8988T (cell line): ENCODE data around the gene POM121C.
"Not testable (repeated sequence)": the region's sequence is repeated elsewhere in the genome, so short reads cannot be mapped to it uniquely, and the experiment has no call there.

Source experiments
- DNase-seq: peaks from one replicate; pipeline ENCODE4 v3.0.0; 2011

The POM121C gene

DNA sequence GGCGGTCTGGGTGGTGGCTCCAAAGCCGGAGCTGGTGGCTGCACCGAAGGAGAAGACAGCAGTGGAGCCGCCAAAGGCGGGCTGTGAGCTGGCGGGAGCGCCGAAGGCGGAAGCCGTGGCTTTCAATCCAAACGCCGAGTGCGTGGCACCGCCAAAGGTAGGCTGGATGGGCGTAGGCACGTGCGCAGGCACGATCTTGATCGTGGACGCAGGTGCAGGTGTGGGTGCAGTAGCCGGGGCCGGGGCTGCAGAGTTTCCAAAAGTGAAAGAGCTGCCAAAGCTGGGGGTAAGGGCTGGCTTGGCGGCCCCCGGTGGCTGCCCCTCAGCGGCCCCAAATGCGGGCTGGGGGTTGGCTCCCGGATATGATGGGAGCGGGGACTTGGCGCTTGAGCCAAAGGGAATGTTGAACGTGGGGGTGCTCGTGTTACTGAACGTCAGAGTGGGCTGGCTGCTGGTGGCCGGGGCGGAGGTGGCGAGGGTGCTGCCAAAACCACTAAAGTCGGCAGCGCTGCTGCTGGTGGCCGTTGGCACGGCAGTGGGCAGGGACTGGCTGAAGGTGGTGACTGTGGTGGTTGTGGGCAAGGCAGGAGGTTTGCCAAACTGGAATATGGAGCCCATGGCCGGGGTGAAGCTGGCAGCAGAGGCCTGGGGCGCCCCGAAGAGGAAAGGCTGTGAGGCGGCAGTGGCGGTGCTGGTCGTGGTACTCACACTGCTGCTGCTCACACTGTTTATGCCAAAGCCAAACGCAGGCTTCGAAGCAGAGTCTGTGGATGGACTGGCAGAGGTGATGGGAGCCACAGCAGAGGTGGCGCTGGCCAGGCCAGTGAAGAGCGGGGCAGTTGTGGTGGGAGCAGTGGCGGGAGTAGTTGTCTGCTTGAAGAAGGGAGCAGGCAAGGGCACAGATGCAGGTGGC, 64.0 kb downstream of the POM121C start:
- DNase-seq, result not testable (repeated sequence)

DNA sequence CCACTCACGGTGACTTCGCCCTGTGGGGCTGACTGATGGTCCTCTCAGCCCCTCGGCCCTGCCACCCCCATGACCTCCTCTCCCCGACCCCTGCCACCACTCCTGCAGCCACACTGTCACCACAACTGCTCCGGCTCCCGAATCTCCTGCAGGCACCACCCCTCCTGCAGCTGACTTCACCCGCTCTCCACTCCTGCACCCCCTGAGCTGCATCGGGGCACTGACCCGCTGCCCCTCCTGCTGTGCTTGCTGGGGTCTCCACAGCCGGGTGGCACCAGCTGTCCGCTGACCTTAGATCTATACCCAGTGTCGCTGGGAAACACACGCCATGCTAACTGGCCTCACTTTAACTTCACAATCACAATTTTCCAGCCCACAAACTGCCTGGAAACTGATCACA, 65.9 kb downstream of the POM121C start:
- DNase-seq, result not testable (repeated sequence)

DNA sequence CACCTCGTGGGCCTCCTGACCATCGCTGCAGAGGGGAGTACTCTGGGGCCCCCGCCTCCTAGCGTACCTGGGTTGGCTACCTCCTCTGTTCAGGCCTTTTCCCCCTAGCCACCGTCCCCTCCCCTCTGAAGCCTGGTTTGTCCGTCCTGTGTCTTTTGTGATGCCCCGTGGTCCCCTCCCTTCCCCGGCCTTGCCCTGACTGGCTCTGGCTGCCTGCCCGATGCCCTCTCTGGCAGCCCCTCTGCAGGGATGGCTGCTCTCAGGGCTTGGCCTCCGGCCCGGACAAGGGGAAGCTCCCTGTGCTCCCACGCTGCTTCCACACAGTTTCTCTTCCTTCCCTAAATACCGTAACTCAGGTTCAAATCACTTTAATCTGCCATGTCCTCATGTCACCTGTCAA, 66.4 kb downstream of the POM121C start:
- DNase-seq, result not testable (repeated sequence)

DNA sequence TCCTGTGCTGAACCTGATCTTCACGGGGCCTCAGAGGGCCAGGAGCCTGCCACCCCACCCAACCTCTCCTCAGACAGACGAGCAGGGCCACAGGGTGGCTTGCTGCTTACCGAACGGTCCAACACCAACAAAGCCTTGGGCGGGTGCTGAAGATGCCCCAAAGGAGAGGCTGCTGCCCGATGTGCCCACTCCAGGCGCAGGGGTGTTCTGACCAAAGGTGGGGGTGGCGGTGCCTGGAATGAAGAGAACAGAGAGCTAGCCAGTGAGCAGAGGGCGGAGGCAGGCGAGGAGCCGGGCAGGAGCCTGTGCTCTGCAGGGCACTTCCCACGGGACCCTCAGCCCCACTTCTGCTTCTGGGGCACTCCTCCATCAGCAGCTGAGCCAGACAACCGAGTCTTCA, 66.9 kb downstream of the POM121C start:
- not testable (repeated sequence) for DNase-seq

DNA sequence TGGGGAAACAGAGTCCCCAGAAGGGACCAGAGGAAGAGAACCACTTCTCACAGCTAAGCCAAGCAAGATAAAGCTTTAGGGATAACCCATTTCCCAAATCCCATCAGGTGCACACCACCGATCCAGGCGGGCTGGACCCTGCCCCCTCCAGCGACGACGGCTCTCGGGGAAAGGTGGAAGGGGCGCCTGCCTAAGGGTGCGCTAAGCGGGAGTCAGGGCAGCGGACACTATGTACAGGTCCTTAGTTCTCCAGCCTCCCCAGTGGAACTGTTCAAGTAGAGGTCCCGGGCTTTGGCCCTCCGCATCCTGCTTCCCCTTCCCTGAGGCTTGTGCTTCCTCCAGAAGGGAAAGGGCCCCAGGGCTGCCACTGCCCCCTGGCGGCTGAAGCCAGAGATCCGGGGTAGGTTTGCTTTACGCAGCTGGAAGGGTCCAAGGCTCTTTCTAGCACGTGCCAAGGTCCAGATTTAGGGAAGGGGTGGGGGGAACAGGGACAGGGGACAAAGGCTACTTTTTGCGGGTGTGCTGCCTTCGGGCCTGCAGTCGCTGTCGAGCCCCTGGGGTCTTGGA, 67.7 kb downstream of the POM121C start:
- DNase-seq, result not testable (repeated sequence)

DNA sequence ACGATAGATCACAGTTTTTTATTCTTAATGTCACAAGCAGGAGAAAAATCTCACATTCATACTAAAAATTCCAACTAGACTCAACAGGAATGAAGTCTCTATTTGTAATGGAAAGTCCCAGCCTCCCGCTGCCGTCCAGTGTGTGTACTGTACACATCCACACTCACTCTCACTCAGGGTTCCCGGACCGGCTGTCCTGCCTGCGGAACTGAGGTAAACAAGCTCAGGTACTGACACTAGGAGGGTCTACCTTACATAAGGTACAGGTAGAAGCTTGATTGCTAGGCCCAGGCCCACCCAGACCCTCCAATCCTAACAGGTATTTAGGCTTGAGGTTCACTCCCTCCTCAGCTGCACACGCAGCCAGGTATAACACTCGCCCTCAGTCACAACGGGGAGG, 69.3 kb downstream of the POM121C start:
- not testable (repeated sequence) for DNase-seq

DNA sequence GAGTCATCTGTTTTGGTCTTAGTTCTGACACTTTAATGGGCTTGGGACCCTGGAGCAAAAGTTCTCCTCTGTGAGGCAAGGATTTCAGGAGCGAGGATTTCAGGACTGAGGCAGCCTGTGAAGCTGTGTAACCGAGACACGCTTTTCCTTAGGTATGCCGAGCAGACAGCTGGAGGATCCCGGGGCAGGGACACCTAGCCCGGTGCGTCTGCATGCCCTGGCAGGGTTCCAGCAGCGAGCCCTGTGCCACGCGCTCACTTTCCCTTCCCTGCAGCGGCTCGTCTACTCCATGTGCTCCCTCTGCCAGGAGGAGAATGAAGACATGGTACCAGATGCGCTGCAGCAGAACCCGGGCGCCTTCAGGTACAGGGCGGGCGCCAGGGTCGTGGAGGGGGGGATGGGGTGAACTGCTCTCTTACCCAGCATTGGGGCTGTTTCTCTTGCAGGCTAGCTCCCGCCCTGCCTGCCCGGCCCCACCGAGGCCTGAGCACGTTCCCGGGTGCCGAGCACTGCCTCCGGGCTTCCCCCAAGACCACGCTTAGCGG, 70.2 kb downstream of the POM121C start:
- DNase-seq, result not testable (repeated sequence)

DNA sequence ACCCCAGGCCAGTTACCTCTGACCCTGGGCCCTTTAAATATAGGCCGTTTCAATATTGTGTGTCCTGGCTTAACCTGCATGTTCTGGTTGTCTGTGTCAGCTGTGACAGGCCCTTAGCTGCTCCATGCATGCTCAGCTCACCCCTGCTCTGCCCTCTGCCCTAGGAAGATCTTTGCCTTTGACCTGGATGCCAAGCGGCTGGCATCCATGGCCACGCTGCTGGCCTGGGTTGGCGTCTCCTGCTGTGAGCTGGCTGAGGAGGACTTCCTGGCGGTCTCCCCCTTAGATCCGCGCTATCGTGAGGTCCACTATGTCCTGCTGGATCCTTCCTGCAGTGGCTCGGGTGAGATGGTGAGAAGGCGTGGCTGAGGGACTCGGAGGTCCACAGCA, 70.7 kb downstream of the POM121C start:
- not testable (repeated sequence) for DNase-seq

DNA sequence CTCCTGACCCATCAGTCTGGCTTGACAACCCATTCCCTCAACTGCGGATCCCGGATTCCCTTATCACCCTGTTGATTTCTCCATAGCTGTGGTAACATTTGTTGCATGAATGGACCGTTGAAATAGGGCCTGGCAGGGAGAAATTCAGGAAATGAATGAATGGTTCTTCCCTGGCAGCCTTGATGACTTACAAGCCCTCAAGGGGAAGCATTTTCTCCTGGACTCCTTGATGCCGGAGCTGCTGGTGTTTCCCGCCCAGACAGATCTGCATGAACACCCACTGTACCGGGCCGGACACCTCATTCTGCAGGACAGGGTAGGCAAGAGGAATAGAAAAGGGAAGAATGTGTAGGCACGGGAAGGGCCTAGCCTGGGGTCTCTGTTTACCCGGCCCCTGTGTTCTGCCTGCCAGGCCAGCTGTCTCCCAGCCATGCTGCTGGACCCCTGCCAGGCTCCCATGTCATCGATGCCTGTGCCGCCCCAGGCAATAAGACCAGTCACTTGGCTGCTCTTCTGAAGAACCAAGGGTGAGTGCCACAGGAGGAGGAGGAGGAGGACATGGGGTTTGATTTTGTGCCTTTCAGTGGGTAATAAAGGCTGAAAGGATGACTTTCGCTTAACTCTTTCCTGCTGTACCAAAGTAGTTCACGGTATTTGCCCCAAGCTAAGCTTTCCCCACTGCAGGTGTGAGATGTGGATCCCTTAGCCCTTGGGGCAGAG, 71.2 kb downstream of the POM121C start:
- DNase-seq, result not testable (repeated sequence)

DNA sequence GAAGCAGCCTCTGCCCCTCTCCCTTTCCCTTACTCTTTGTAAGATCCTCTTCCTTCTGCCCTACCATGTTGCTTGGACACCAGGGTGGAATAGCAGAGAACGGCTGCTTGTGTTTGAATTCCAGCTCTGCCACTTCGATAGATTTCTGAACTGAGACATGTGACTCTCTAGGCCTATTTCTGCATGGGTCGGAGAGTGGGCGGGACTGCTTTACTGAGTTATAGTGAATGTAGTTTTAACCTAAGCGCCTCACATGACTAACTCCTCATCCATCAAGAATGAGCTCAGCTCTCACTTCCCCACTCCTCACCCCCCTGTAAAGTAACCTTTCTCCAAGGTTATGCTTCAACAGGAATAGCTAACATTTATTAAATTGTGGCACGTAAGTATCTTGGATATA, 71.9 kb downstream of the POM121C start:
- not testable (repeated sequence) for DNase-seq

DNA sequence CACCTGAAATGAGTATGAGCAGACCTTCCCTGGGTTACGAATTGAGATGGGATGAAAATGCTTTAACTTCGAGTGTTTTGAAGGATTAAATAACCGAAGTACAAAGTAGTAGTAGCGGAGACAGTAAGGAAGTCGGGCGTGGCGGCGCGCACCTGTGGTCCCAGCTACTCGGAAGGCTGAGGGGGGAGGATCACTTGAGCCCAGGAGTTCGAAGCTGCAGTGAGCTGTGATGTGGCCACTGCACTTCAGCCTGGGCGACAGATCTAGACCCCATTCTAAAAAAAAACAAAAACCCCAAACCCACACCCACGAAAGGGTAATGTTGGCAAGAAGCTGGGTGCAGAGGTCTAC, 75.3 kb downstream of the POM121C start:
- not testable (repeated sequence) for DNase-seq

DNA sequence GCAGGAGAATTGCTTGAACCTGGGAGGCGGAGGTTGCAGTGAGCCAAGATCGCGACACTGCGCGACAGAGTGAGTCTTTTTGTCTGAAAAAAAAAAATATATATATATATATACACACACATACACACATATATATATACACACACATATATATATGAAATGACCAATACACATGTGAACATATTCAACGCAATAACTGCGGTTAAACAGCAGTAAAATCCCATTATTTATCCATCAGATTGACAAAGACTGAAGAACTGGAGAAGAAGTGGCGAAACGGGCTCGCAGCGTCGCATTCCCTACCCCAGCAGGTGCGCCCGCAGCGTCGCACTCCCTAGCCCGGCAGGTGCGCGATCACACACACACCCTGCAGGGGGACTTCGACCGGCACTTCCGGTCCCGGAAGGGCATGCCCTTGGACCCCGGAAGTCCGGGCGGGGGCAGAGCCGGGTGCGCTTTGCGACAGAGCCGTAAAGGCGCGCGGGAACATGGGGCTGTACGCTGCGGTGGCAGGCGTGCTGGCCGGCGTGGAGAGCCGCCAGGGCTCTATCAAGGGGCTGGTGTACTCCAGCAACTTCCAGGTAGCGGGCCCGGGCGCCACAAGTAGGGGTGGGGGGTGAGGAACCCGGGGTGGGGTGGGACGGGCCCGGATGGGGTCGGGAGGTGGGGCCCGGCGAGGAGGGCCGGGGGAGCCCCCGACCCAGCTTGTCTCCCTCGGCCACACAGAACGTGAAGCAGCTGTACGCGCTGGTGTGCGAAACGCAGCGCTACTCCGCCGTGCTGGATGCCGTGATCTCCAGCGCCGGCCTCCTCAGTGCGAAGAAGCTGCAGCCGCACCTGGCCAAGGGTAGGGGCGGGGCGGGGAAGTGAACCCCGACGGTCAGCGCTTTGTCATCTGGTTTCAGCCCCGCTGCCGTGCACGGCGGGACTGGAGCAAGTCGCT, 75.9 kb downstream of the POM121C start:
- DNase-seq, result not testable (repeated sequence)

DNA sequence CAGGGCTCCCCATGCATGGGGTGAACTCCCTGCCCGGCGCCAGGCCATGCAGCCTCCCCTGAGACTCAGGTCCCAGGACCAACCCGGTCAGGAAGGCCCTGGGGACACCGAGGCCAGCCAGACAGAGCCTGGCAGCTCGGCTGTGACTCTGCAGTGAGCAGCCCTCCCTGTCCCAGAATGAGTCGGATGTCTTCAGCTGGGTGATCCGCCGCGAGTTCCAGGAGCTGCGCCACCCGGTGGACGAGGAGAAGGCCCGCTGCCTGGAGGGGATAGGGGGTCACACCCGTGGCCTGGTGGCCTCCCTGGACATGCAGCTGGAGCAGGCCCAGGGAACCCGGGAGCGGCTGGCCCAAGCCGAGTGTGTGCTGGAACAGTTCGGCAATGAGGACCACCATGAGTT, 81.4 kb downstream of the POM121C start:
- not testable (repeated sequence) for DNase-seq

DNA sequence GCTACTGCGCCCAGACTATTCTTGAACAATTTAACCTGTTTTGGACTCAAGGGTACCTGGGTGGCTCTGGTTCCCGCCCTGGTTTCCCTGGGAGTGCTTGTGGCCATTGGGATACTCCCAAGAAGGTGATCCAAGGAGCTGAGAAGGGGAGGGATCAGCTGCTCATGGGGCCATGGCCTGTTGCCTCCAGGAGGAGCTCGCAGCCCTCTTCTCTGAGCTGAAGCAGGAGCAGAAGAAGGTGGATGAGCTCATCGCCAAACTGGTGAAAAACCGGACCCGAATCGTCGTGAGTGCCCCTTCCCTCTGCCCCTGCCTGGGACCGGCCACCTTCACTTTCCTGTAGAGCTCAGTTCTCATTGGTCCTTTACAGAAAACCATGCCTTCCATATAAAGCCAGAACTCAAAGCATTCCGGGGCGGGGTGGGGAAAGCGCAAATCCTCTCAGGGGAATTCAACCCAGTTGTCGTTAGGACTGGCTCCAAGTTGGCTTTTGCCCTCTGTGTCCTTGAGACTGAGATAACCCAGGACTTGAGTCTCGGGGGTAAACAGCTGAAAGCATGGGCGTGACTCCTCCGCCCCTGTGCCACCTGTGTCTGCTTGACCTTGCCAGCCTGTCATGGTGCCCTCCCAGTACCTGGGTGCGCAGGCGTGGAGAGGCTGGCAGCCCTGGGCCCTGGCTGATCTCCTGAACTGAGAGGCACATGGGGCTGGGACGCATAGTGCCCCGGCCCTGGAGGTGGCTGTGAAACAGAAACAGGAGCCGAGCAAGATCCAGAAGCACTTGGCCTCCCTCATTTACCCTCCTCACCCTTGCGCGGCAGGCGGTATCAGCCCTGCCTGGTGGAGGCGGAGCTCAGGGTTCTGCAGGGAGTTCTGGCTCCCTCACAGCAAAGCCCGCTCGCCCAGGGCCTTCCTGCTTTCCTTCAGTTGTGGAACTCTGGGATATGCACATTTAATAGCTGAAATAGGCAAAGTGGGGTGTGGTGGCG, 82.3 kb downstream of the POM121C start:
- DNase-seq, result not testable (repeated sequence)

DNA sequence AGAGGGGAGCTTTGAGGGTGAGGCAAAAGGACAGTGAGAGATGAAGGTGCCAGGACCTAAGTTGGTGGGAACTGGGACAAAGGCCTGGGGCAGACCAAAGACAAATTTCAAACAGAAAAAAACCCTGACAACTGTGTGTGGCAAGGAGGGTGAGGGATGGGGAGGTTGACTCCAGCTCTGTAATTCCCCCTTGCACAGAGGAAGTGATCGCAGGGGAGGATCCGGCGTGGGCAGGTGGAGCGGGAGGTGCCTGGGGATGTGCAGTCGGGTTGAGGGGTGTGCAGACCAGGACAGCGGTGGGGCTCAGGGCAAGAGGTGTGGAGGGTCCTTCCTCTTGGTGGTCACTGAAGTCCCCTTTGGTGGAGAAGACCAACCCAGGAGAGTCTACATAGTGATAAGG, 85.5 kb downstream of the POM121C start:
- DNase-seq, result not testable (repeated sequence)

DNA sequence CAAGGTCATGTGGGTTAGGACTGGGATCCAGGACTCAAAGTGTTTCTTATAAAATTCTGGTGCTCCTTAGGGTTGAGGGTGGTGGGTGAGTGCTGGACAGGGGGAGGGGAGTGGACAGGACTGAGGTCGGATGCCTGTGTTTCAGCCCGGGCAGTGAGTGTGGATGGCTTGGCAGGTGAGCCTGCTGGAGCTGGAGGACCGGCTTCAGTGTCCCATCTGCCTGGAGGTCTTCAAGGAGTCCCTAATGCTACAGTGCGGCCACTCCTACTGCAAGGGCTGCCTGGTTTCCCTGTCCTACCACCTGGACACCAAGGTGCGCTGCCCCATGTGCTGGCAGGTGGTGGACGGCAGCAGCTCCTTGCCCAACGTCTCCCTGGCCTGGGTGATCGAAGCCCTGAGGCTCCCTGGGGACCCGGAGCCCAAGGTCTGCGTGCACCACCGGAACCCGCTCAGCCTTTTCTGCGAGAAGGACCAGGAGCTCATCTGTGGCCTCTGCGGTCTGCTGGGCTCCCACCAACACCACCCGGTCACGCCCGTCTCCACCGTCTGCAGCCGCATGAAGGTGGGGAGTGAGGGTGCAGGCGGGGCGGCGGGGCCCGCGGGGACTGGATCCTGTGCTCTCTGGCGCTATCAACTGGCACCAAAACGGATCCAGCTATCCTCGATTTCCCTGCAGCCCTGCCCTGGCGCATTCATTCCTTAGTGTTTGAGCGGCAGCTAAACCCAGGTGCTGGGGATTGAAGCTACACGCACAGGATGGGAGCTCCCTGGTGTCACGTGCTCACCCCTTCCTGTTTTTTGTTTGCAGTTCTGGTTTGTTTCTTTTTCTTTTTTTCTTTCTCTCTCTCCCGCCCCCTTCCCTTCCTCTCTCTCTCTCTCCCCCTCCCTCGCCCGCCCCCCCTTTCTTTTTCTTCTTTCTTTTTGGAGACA, 87.1 kb downstream of the POM121C start:
- not testable (repeated sequence) for DNase-seq

DNA sequence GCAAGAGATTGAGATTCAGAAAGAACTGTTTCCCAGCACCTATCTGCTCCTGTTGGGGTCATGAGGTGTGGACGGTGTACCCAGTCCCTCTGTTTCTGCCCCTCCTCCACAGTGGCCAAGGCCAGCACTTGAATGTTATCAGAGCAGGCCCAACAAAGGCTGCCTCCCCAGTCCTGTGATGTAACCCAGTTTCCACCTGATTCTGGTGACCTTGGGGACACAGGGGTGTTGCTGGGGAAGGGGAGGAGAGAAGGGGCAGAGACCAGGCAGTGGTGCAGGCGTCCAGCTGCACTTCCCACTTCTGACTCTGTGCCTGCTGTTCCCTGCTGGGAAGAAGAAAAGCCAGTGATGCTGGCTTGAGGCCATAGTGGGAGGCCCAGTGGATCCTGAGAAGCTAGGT, 88.2 kb downstream of the POM121C start:
- not testable (repeated sequence) for DNase-seq

DNA sequence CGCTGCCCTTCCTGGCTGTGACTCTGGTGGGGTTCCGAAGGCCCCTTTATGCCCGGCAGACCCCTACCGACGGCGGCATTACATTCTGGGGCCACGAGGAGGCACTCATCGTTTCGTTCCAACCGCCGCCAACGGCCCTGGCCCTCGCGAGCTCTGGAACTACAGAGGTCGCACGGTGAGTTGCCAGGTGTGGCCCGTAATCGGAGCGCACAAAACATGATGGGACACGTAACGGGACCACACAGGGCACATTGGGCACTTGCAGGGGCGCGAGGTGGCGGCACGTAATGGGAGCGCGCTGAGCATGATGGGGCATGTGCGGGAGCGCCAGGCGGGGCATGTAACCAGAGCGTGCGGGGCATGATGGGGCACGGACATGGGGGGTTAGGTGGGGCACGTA, 90.8 kb downstream of the POM121C start, which contains the start of gene TRIM73:
TSS of gene TRIM73 (plus strand) at position 301 of the 400 bp plus-strand sequence. CDS start 3,305 bp downstream, outside the sequence.
- not testable (repeated sequence) for DNase-seq

DNA sequence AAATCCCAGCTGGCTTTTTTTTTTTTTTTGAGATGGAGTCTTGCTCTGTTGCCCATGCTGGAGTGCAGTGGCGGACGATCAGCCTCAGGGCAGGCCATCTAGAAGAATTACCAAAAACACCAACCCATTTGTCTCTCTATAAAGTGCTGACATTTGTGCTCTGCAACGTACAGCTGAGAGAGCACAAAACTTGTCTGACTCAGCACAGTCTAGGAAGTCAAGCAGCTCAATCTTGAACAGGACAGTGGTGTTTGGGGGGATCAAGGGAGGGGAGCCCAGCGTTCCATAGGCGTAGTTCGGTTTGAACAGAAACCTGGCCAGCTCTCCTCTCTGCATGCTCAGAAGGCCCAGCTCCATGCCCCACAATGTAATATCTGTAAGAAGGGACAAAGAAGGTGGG, 92.9 kb downstream of the POM121C start:
- not testable (repeated sequence) for DNase-seq
